Endothelial cell of umbilical vein (primary cell): ENCODE results near the gene UIMC1. TPM values are rescaled to one million over a fixed set of nuclear protein-coding genes. Genes with fewer than 3 reads are reported as not detected.

ENCODE experiments used
- BruUV-seq: library from RNA; stranded (reverse); fragments of 400-500 nt; replicated peaks from 2 replicates; lab custom pipeline; 2021; lab: Mats Ljungman, UMichigan
- CTCF ChIA-PET: fragments of 300-600, 350-600 bp; sonication (Branson Sonifier 250); formaldehyde crosslinking; loops from one replicate; lab custom pipeline; 2021; ENCODE audit warnings: antibody characterized with exemption, inconsistent platforms; lab: Charles Lee
- POLR2A ChIA-PET: fragments of 300-600, 350-600 bp; sonication (Branson Sonifier 250); formaldehyde crosslinking; loops from one replicate; lab custom pipeline; 2021; ENCODE audit warnings: antibody characterized with exemption, inconsistent platforms; lab: Charles Lee
- DNase-seq: peaks from one replicate; pipeline ENCODE4 v3.0.0-alpha.2; 2011; ENCODE audit warnings: low read depth, low spot score
- FAIRE-seq: peaks from 2 replicates; lab custom pipeline; 2011; peaks lifted over from hg19 to GRCh38; lab: Jason Lieb, UNC
- H2AFZ ChIP-seq: 2 replicates; pipeline ENCODE4 v1.6.0; 2012; ENCODE audit warnings: low read depth, low read length, control low read depth, inconsistent platforms
- H3K27ac ChIP-seq: 2 replicates; pipeline ENCODE4 v1.5.1; 2011; ENCODE audit warnings: low read depth, mild to moderate bottlenecking, control low read depth, low read length, moderate library complexity; ENCODE audit not compliant: insufficient read depth
- H3K27me3 ChIP-seq, 2 experiments: 2 replicates each; pipeline versions ENCODE4 v1.6.0 to v1.6.1; 2011; ENCODE audit warnings: low read length in 2 of 2, mixed read lengths in 1 of 2; ENCODE audit not compliant: control insufficient read depth in 2 of 2, insufficient read depth in 2 of 2
- H3K36me3 ChIP-seq, 2 experiments: 2 replicates in 1 of 2; 3 replicates in 1 of 2; pipeline ENCODE4 v1.5.1; 2011; ENCODE audit warnings: low read length in 2 of 2, mild to moderate bottlenecking in 1 of 2, moderate library complexity in 1 of 2; ENCODE audit not compliant: control insufficient read depth in 2 of 2, insufficient read depth in 2 of 2; ENCODE audit errors: extremely low read depth in 1 of 2
- H3K4me1 ChIP-seq: 3 replicates; pipeline ENCODE4 v1.5.1; 2011; ENCODE audit warnings: mild to moderate bottlenecking, low read length; ENCODE audit not compliant: control insufficient read depth, insufficient read depth; ENCODE audit errors: extremely low read depth
- H3K4me2 ChIP-seq: 2 replicates; pipeline ENCODE4 v1.6.1; 2011; ENCODE audit warnings: low read length, control low read depth, mixed read lengths; ENCODE audit not compliant: insufficient read depth
- H3K4me3 ChIP-seq, 3 experiments: fragments of 200-600 bp in 1 of 3; sonication (generic), shearing (Covaris generic) in 1 of 3; replicated peaks in 1 of 3; 2 replicates each; pipeline ENCODE4 v1.5.1; 2011 to 2016; ENCODE audit warnings: control low read depth in 3 of 3, low read length in 3 of 3, mild to moderate bottlenecking in 2 of 3, inconsistent platforms in 1 of 3, low read depth in 1 of 3, moderate library complexity in 1 of 3; ENCODE audit not compliant: insufficient read depth in 1 of 3
- H3K79me2 ChIP-seq: 2 replicates; pipeline ENCODE4 v1.6.0; 2012; ENCODE audit warnings: low read length, inconsistent platforms; ENCODE audit not compliant: control insufficient read depth, insufficient read depth
- H3K9ac ChIP-seq: replicated peaks from 2 replicates; pipeline ENCODE3; 2011; ENCODE audit warnings: low read length, control low read depth; ENCODE audit not compliant: insufficient read depth; ENCODE audit errors: extremely low read depth
- H3K9me1 ChIP-seq: replicated peaks from 3 replicates; pipeline ENCODE4 v1.6.0; 2011; ENCODE audit warnings: mild to moderate bottlenecking, low read length; ENCODE audit not compliant: control insufficient read depth, insufficient read depth; ENCODE audit errors: extremely low read depth
- H3K9me3 ChIP-seq: replicated peaks from 2 replicates; pipeline ENCODE4 v1.5.1; 2012; ENCODE audit warnings: low read length, inconsistent platforms; ENCODE audit not compliant: control insufficient read depth, insufficient read depth
- H4K20me1 ChIP-seq: replicated peaks from 2 replicates; pipeline ENCODE3; 2011; ENCODE audit warnings: mild to moderate bottlenecking, low read length; ENCODE audit not compliant: control insufficient read depth, insufficient read depth; ENCODE audit errors: extremely low read depth
- EZH2 ChIP-seq: IDR thresholded peaks from 2 replicates; pipeline ENCODE4 v1.6.1; 2012; ENCODE audit warnings: borderline replicate concordance, low read depth, mild to moderate bottlenecking, moderate library complexity, low read length, inconsistent platforms; ENCODE audit not compliant: severe bottlenecking
- FOS ChIP-seq: IDR thresholded peaks from 2 replicates; pipeline ENCODE4 v1.6.1; 2011; ENCODE audit warnings: mild to moderate bottlenecking, low read length, moderate library complexity, borderline replicate concordance; ENCODE audit not compliant: insufficient read depth
- GATA2 ChIP-seq: IDR thresholded peaks from 2 replicates; pipeline ENCODE4 v1.7.0; 2011; ENCODE audit warnings: low read depth, mild to moderate bottlenecking, moderate library complexity, mixed read lengths, low read length; ENCODE audit not compliant: insufficient read length, insufficient read depth
- JUN ChIP-seq: IDR thresholded peaks from 2 replicates; pipeline ENCODE4 v1.6.1; 2011; ENCODE audit warnings: borderline replicate concordance, low read depth; ENCODE audit not compliant: insufficient read length, insufficient read depth
- MYC ChIP-seq: IDR thresholded peaks from one replicate; pipeline ENCODE4 v1.6.1; 2011; ENCODE audit warnings: mild to moderate bottlenecking, low read depth, low read length
- POLR2A ChIP-seq: IDR thresholded peaks from 2 replicates; pipeline ENCODE4 v1.6.1; 2012; ENCODE audit warnings: low read depth, mild to moderate bottlenecking, control low read depth, low read length
- POLR2AphosphoS5 ChIP-seq: IDR thresholded peaks from 2 replicates; pipeline ENCODE4 v1.6.1; 2012; ENCODE audit warnings: low read depth, mild to moderate bottlenecking, control low read depth, low read length, moderate library complexity; ENCODE audit not compliant: insufficient read depth
- dilution Hi-C: fragments of 300-500 bp; cut with MboI; formaldehyde crosslinking; loops from one replicate; pipeline ENCODE4 v1.15.0; 2019; ENCODE audit warnings: low sequenced_read_pairs; ENCODE audit not compliant: extremely low pct_ligation_motif_present
- intact Hi-C: fragments of 100-400 bp; cut with micrococcal nuclease; formaldehyde crosslinking; loops from one replicate; pipeline ENCODE4 v1.10.0; 2022
- polyA plus RNA-seq, 4 experiments: library from polyadenylated mRNA; depleted of rRNA in 3 of 4; stranded (reverse) in 3 of 4; unstranded in 1 of 4; fragments of >200 nt; gene quantifications; 2 replicates each; pipeline versions ENCODE4 v1.2.1 to v1.2.3, GENCODE V29; 2011 to 2012; ENCODE audit warnings: missing spikeins in 1 of 4
- total RNA-seq: library from RNA; stranded (reverse); gene quantifications from 2 replicates; pipeline ENCODE4 v1.2.3, GENCODE V29; 2021
- TF ChIP-seq, protein P1 (sequence below): IDR thresholded peaks from 2 replicates; pipeline ENCODE4 v1.6.1; 2011; ENCODE audit not compliant: insufficient read depth, insufficient read length
- TF ChIP-seq, protein P2 (sequence below), 2 donors: IDR thresholded peaks; 1 replicate in 1 of 2; 2 replicates in 1 of 2; pipeline ENCODE4 v1.5.1; 2011; ENCODE audit warnings: low read length in 2 of 2, mild to moderate bottlenecking in 2 of 2, moderate library complexity in 2 of 2, control low read depth in 1 of 2, inconsistent platforms in 1 of 2, low read depth in 1 of 2; ENCODE audit not compliant: insufficient read depth in 1 of 2; ENCODE audit errors: extremely low read depth in 1 of 2

UIMC1 gene
- total and polyA plus RNA-seq, 2 donors (not counting 3 experiments of a cell fraction or from before 2014, with no cell fraction given) = 17.2 to 60.1 TPM

DNA sequence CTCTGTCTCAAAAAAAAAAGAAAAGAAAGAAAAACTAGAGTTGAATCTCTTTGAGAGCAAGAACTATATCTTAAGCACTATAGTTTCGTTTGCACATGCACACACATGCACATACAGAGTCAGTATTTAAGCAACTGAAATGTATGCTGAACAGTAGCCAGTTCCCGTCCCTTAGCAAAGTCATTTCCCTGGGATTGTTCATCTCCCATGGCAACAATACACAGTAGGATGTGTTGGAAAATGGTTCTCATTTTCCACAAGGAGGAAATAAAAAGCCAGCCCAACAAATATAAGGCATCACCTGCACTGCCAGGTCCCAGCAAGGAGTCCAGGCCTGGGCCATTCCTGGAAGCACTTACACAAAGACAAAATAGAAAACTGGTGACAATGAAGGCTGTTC is 11.8 kb upstream of the UIMC1 start:
- FAIRE-seq = no peak
- TF ChIP-seq, protein P1, sequence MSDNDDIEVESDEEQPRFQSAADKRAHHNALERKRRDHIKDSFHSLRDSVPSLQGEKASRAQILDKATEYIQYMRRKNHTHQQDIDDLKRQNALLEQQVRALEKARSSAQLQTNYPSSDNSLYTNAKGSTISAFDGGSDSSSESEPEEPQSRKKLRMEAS = no peak
- TF ChIP-seq POLR2A (no peak), POLR2AphosphoS5 (no peak), FOS (no peak), GATA2 (no peak), JUN (no peak), EZH2 (no peak), MYC (no peak)
- TF ChIP-seq, protein P2, sequence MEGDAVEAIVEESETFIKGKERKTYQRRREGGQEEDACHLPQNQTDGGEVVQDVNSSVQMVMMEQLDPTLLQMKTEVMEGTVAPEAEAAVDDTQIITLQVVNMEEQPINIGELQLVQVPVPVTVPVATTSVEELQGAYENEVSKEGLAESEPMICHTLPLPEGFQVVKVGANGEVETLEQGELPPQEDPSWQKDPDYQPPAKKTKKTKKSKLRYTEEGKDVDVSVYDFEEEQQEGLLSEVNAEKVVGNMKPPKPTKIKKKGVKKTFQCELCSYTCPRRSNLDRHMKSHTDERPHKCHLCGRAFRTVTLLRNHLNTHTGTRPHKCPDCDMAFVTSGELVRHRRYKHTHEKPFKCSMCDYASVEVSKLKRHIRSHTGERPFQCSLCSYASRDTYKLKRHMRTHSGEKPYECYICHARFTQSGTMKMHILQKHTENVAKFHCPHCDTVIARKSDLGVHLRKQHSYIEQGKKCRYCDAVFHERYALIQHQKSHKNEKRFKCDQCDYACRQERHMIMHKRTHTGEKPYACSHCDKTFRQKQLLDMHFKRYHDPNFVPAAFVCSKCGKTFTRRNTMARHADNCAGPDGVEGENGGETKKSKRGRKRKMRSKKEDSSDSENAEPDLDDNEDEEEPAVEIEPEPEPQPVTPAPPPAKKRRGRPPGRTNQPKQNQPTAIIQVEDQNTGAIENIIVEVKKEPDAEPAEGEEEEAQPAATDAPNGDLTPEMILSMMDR (IDR thresholded peaks at IDR 0.05; ENCODE audit: extremely low read depth in 1 of 2, insufficient read depth in 1 of 2, low read depth in 1 of 2, low read length in 2 of 2) = no peak

More for the DNA sequence above, 11.8 kb upstream of the UIMC1 start:
- H3K4me1 ChIP-seq = peaks cover 6% of the 10 kb centered on the region
- H3K27me3 ChIP-seq = no peaks in the 10 kb centered on the region
- BruUV-seq = no TSS peak
- CTCF ChIA-PET = interaction anchor here (1.0 to 3.5 kb wide), 2 partner anchors 10 to 24 kb away, joined by 3 to 16 read pairs; partner anchors contain the start of gene UIMC1
- no peaks in the 10 kb centered on the region for H3K9me3 ChIP-seq
- H3K27ac ChIP-seq = no peak overlapping the region
- peaks cover 4% of the 10 kb centered on the region for H3K79me2 ChIP-seq
- H3K36me3 ChIP-seq = no peaks in the 10 kb centered on the region
- no peaks in the 10 kb centered on the region for H4K20me1 ChIP-seq
- no peak for DNase-seq
- POLR2A ChIA-PET = interaction anchor here (0.6 kb wide), 1 partner anchor 13 kb away, joined by 4 read pairs; no protein-coding TSS in a partner anchor
- H2AFZ ChIP-seq = no peak overlapping the region
- H3K9ac ChIP-seq = no peak overlapping the region
- dilution Hi-C loops (no loop called here), intact Hi-C loops (no loop called here)
- H3K4me2 ChIP-seq = no peak overlapping the region
- H3K9me1 ChIP-seq = no peaks in the 10 kb centered on the region
- no peak overlapping the region for H3K4me3 ChIP-seq
